Mesenchymal stem cell (in vitro differentiated cells and primary cell): ENCODE results near the gene TK2.

Source experiments
- DNase-seq: peaks from one replicate; pipeline ENCODE4 v3.0.0-alpha.2; 2013
- H2AFZ ChIP-seq: one replicate; pipeline ENCODE4 v1.6.1; 2013; ENCODE audit warnings: low read depth, mild to moderate bottlenecking, control low read depth, inconsistent platforms, low read length, moderate library complexity
- H2AK5ac ChIP-seq: 2 replicates; pipeline ENCODE4 v1.6.1; 2013; ENCODE audit warnings: low read length, moderate library complexity, mild to moderate bottlenecking, inconsistent platforms; ENCODE audit not compliant: severe bottlenecking
- H2BK120ac ChIP-seq: one replicate; pipeline ENCODE4 v1.6.1; 2013; ENCODE audit warnings: low read depth, mild to moderate bottlenecking, inconsistent platforms, low read length, moderate library complexity
- H2BK12ac ChIP-seq, 2 experiments: one replicate each; pipeline ENCODE4 v1.6.1; 2013; ENCODE audit warnings: inconsistent platforms in 2 of 2, low read length in 2 of 2, mild to moderate bottlenecking in 2 of 2, moderate library complexity in 2 of 2, control low read depth in 1 of 2
- H2BK15ac ChIP-seq: one replicate; pipeline ENCODE4 v1.6.1; 2013; ENCODE audit warnings: mild to moderate bottlenecking, low read depth, inconsistent platforms; ENCODE audit not compliant: poor library complexity, severe bottlenecking
- H2BK5ac ChIP-seq: 2 replicates; pipeline ENCODE4 v1.6.1; 2013; ENCODE audit warnings: low read depth, mild to moderate bottlenecking, low read length, control low read depth, inconsistent platforms; ENCODE audit not compliant: poor library complexity, severe bottlenecking
- H3K14ac ChIP-seq, 2 experiments: one replicate each; pipeline ENCODE4 v1.6.1; 2013; ENCODE audit warnings: inconsistent platforms in 2 of 2, low read length in 2 of 2, control low read depth in 1 of 2, mild to moderate bottlenecking in 1 of 2, moderate library complexity in 1 of 2
- H3K18ac ChIP-seq, 2 experiments: one replicate each; pipeline ENCODE4 v1.6.1; 2013; ENCODE audit warnings: inconsistent platforms in 2 of 2, low read length in 2 of 2, control low read depth in 1 of 2, low read depth in 1 of 2, mild to moderate bottlenecking in 1 of 2
- H3K23ac ChIP-seq, 2 experiments: one replicate each; pipeline ENCODE4 v1.6.1; 2013; ENCODE audit warnings: inconsistent platforms in 2 of 2, low read length in 2 of 2, mild to moderate bottlenecking in 2 of 2, moderate library complexity in 2 of 2, control low read depth in 1 of 2
- H3K27ac ChIP-seq: 2 replicates; pipeline ENCODE4 v1.5.1; 2013; ENCODE audit warnings: mild to moderate bottlenecking, moderate library complexity, low read length, control low read depth, inconsistent platforms; ENCODE audit not compliant: poor library complexity, severe bottlenecking
- H3K27me3 ChIP-seq, 2 experiments: 2 replicates each; pipeline versions ENCODE4 v1.6.1 to v1.7.0; 2013; ENCODE audit warnings: low read length in 2 of 2, mild to moderate bottlenecking in 2 of 2, moderate library complexity in 2 of 2, control low read depth in 1 of 2, inconsistent platforms in 1 of 2; ENCODE audit not compliant: control insufficient read depth in 1 of 2, insufficient read depth in 1 of 2
- H3K36me3 ChIP-seq, 2 experiments: 2 replicates each; pipeline versions ENCODE4 v1.6.1 to v1.7.0; 2013; ENCODE audit warnings: low read length in 2 of 2, control low read depth in 1 of 2, inconsistent platforms in 1 of 2, low read depth in 1 of 2, mild to moderate bottlenecking in 1 of 2; ENCODE audit not compliant: insufficient read depth in 2 of 2, control insufficient read depth in 1 of 2
- H3K4ac ChIP-seq, 2 experiments: one replicate each; pipeline ENCODE4 v1.6.1; 2013; ENCODE audit warnings: inconsistent platforms in 2 of 2, low read length in 2 of 2, mild to moderate bottlenecking in 2 of 2, moderate library complexity in 2 of 2, control low read depth in 1 of 2, low read depth in 1 of 2
- H3K4me1 ChIP-seq: 2 replicates; pipeline ENCODE4 v1.6.1; 2013; ENCODE audit warnings: low read depth, low read length, control low read depth; ENCODE audit not compliant: control insufficient read depth, insufficient read depth
- H3K4me2 ChIP-seq: 2 replicates; pipeline ENCODE4 v1.6.1; 2013; ENCODE audit warnings: low read length, mild to moderate bottlenecking, inconsistent platforms; ENCODE audit not compliant: poor library complexity, severe bottlenecking
- H3K4me3 ChIP-seq, 2 experiments: 2 replicates each; pipeline versions ENCODE4 v1.5.1 to v1.7.0; 2013; ENCODE audit warnings: low read length in 2 of 2, mild to moderate bottlenecking in 2 of 2, control low read depth in 1 of 2, low read depth in 1 of 2; ENCODE audit not compliant: insufficient read depth in 1 of 2
- H3K79me1 ChIP-seq: replicated peaks from 2 replicates; pipeline ENCODE4 v1.6.1; 2013; ENCODE audit warnings: mild to moderate bottlenecking, control low read depth, low read length, inconsistent platforms; ENCODE audit not compliant: poor library complexity, severe bottlenecking
- H3K9ac ChIP-seq: 2 replicates; pipeline ENCODE4 v1.7.0; 2013; ENCODE audit warnings: mild to moderate bottlenecking, low read length, moderate library complexity
- H3K9me3 ChIP-seq: 2 replicates; pipeline ENCODE4 v1.7.0; 2013; ENCODE audit warnings: mild to moderate bottlenecking, low read length; ENCODE audit not compliant: control insufficient read depth
- H4K8ac ChIP-seq: one replicate; pipeline ENCODE4 v1.6.1; 2013; ENCODE audit warnings: inconsistent platforms, mild to moderate bottlenecking, low read length, moderate library complexity
- H4K91ac ChIP-seq: one replicate; pipeline ENCODE4 v1.6.1; 2013; ENCODE audit warnings: mild to moderate bottlenecking, low read length, inconsistent platforms
- WGBS: methylation state at CpG from one replicate; pipeline ENCODE4 v1.1.7; 2013; ENCODE audit warnings: mixed read lengths; 5-methylcytosine and 5-hydroxymethylcytosine counted together

The TK2 gene

DNA sequence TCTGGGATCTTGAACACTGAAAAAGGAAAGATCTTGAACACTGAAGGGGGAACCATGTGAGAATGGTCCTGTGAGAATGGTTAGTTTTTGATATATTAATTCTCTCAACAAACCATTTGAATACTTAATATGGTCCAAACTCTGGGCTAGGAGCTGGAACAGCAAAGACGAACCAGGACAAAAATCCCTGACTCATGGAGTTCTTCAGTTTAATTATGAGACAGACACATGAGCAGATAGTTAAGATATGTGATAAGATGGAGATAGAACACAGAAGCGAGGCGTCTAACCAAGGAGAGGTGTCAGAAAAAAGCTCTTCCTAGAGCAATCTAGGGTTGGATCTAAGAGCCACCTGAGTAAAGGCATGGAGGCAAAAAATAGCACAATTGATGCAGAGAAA lies 4.1 kb upstream of the TK2 start:
- Histone ChIP-seq H2BK12ac (no peak overlapping the region), H3K27me3 (no peaks in the 10 kb centered on the region), H3K14ac (no peak overlapping the region), H4K91ac (no peak overlapping the region), H3K4me1 (peaks cover 19% of the 10 kb centered on the region), H3K79me1 (peaks cover 35% of the 10 kb centered on the region), H2AFZ (no peak overlapping the region), H3K27ac (no peak overlapping the region), H3K9me3 (no peaks in the 10 kb centered on the region), H3K4me2 (peak overlapping the region; percentile 28), H3K36me3 (peaks cover 5 to 25% of the 10 kb centered on the region in 2 experiments), H4K8ac (no peak overlapping the region), H2BK15ac (no peak overlapping the region), H2AK5ac (no peak overlapping the region), H3K18ac (no peak overlapping the region), H3K4me3 (peak overlapping the region in 1 of 2 experiments; percentile 90), H3K9ac (no peak overlapping the region), H2BK120ac (no peak overlapping the region), H2BK5ac (no peak overlapping the region), H3K23ac (no peak overlapping the region), H3K4ac (no peak overlapping the region)
- no peak for DNase-seq
- 87% methylated on average over 3 of the region's 3 CpGs for WGBS

- Histone ChIP-seq H2BK12ac (peak overlapping the region in 1 of 2 experiments; percentile 52), H2AFZ (no peak overlapping the region), H2BK15ac (no peak overlapping the region), H3K4me1 (peaks cover 24% of the 10 kb centered on the region), H3K14ac (no peak overlapping the region), H2AK5ac (no peak overlapping the region), H3K4me2 (peak overlapping the region; percentile 73), H3K4ac (no peak overlapping the region), H3K4me3 (peak overlapping the region in 1 of 2 experiments; percentile 90), H2BK120ac (no peak overlapping the region), H3K9me3 (no peaks in the 10 kb centered on the region), H3K27ac (no peak overlapping the region), H3K27me3 (no peaks in the 10 kb centered on the region), H3K9ac (peak overlapping the region; percentile 93), H4K91ac (no peak overlapping the region), H3K23ac (no peak overlapping the region), H3K18ac (no peak overlapping the region), H2BK5ac (no peak overlapping the region), H4K8ac (no peak overlapping the region), H3K79me1 (peaks cover 35% of the 10 kb centered on the region), H3K36me3 (peaks cover 3 to 19% of the 10 kb centered on the region in 2 experiments)
- 96% methylated on average over 8 of the region's 8 CpGs for WGBS
- no peak for DNase-seq
Observed at GRCh38 chr16:66553223-66553622, 3.3 kb upstream of the TK2 start.

DNA sequence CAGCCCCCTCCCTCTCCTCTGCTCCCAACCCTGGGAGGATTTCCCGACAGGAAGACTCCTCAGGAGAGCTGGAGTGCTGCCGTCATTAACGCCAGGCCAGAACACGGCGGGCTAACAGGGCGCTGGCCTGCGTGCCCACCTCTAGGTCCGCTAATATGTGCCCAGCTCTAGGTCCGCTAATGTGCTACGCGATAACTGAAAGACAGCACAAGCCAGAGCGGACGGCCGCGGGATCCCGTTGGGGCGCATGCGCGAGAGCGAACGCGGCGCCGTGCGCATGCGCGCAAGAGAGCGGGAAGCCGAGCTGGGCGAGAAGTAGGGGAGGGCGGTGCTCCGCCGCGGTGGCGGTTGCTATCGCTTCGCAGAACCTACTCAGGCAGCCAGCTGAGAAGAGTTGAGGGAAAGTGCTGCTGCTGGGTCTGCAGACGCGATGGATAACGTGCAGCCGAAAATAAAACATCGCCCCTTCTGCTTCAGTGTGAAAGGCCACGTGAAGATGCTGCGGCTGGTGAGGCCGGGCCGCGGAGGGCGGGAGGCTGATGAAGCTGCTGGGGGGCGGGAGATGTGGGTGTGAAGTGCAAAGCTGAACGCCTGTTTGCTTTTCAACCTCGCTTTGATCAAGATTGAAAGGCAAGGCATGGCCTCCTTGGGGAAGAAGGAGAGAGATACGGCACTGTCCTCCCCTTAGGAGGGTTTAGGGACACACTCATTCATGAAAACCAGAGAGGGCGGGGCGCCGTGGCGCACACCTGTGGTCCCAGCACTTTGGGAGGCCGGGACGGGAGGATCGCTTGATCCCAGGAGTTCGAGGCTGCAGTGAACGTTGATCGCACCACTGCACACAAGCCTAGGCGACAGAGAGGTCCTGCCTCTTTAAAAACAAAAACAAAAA lies 2.6 kb upstream of the TK2 start, which contains the start of gene CKLF:
TSS of gene CKLF (plus strand) at position 291 of the 892 bp plus-strand sequence. CDS start at position 431, 140 bp downstream.
- peak within 1 kb of the TSS; percentile 84 for H2BK120ac ChIP-seq
- WGBS, result 29% methylated on average over 63 of the region's 63 CpGs
- peak within 1 kb of the TSS; percentile 97 for H2BK15ac ChIP-seq
- H3K4me3 ChIP-seq, result peak within 1 kb of the TSS; percentile 61 to 90
- H3K9ac ChIP-seq, result peak within 1 kb of the TSS; percentile 93
- H3K4ac ChIP-seq, result peak within 1 kb of the TSS; percentile 96 to 100
- H2AFZ ChIP-seq, result peak within 1 kb of the TSS; percentile 76
- H3K36me3 ChIP-seq, result peaks cover 5 to 17% of the 10 kb centered on the region in 2 experiments
- peak within 1 kb of the TSS in 1 of 2 experiments; percentile 52 for H2BK12ac ChIP-seq
- DNase-seq, result peak; percentile 85
- H3K9me3 ChIP-seq, result no peaks in the 10 kb centered on the region
- peak within 1 kb of the TSS; percentile 86 for H3K4me2 ChIP-seq
- H3K27ac ChIP-seq, result peak within 1 kb of the TSS; percentile 86
- peak within 1 kb of the TSS; percentile 100 for H2AK5ac ChIP-seq
- no peak within 1 kb of the TSS for H2BK5ac ChIP-seq
- peak within 1 kb of the TSS; percentile 98 to 99 for H3K18ac ChIP-seq
- H3K14ac ChIP-seq, result peak within 1 kb of the TSS in 1 of 2 experiments; percentile 96
- H3K4me1 ChIP-seq, result peaks cover 27% of the 10 kb centered on the region
- H3K27me3 ChIP-seq, result no peaks in the 10 kb centered on the region
- peak within 1 kb of the TSS; percentile 99 for H4K91ac ChIP-seq
- H4K8ac ChIP-seq, result peak within 1 kb of the TSS; percentile 100
- H3K79me1 ChIP-seq, result peaks cover 36% of the 10 kb centered on the region
- H3K23ac ChIP-seq, result peak within 1 kb of the TSS in 1 of 2 experiments; percentile 66

DNA sequence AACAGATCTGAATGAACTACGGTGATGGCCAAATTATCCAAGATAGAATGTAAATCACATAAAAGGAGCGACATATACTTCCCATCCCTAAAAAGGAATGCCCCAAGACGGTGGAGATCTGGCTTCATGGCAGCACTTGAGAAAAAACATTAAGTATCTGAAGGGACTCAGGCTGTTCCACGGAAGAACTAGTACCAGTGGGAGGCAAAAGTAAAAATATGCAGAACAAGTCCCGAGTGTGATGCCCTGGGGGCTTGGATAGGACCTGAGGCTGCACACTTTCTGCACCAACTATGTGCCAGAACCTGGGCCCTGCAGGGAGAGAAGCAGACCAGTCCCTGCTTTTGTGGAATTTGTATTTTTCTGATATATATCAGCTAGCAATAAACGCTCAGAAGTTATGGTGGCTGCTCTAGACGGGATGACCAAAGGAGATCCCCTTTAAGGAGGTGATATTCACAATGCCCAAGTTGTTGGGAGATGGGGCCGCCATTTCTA lies 1.9 kb upstream of the TK2 start:
- Histone ChIP-seq H2BK15ac (no peak overlapping the region), H3K14ac (no peak overlapping the region), H3K4me3 (peak overlapping the region; percentile 61 to 90), H3K4me2 (peak overlapping the region; percentile 86), H2BK12ac (no peak overlapping the region), H3K36me3 (peaks cover 11 to 21% of the 10 kb centered on the region in 2 experiments), H4K8ac (peak overlapping the region; percentile 100), H3K23ac (peak overlapping the region in 1 of 2 experiments; percentile 66), H3K79me1 (peaks cover 41% of the 10 kb centered on the region), H2BK120ac (peak overlapping the region; percentile 84), H3K4me1 (peaks cover 33% of the 10 kb centered on the region), H3K4ac (peak overlapping the region; percentile 96 to 100), H3K27me3 (no peaks in the 10 kb centered on the region), H2AFZ (peak overlapping the region; percentile 76), H3K27ac (peak overlapping the region; percentile 86), H3K9ac (peak overlapping the region; percentile 93), H2BK5ac (no peak overlapping the region), H3K9me3 (no peaks in the 10 kb centered on the region), H4K91ac (peak overlapping the region; percentile 99), H2AK5ac (peak overlapping the region; percentile 100), H3K18ac (peak overlapping the region; percentile 98 to 99)
- DNase-seq, result no peak
- WGBS, result 66% methylated on average over 7 of the region's 8 CpGs
